GM18498 (cell line): ENCODE results near the gene ABHD3.
"Not testable (repeated sequence)": the region's sequence is repeated elsewhere in the genome, so short reads cannot be mapped to it uniquely, and the experiment has no call there.

Experiments used
- ATAC-seq: cut with Tn5 transposase; IDR thresholded peaks from one replicate; pipeline ENCODE4 v1.9.1; 2021; ENCODE audit warnings: mild to moderate bottlenecking, moderate library complexity; ENCODE audit not compliant: unreplicated experiment

ABHD3 gene

GRCh38 chr18:21706386-21706865 is 1.9 kb upstream of the ABHD3 start:
- ATAC-seq = no peak

- ATAC-seq = no peak
Measured at GRCh38 chr18:21703241-21703820, 1.2 kb downstream of the ABHD3 start.

GRCh38 chr18:21702602-21703001 is 2.0 kb downstream of the ABHD3 start:
- ATAC-seq = no peak

GRCh38 chr18:21701621-21702020 is 3.0 kb downstream of the ABHD3 start:
- ATAC-seq = no peak

- ATAC-seq = no peak
Measured at GRCh38 chr18:21700528-21701075, 4.0 kb downstream of the ABHD3 start.

GRCh38 chr18:21693322-21693721 is 11.3 kb downstream of the ABHD3 start:
- no peak for ATAC-seq

- ATAC-seq = no peak
Measured at GRCh38 chr18:21689736-21690135, 14.8 kb downstream of the ABHD3 start.

GRCh38 chr18:21686282-21687105 is 18.1 kb downstream of the ABHD3 start:
- ATAC-seq = no peak

GRCh38 chr18:21685556-21685981 is 19.0 kb downstream of the ABHD3 start:
- peak; percentile 77 for ATAC-seq

- ATAC-seq = peak; percentile 60
Measured at GRCh38 chr18:21684731-21685130, 19.8 kb downstream of the ABHD3 start.

- ATAC-seq = no peak
Measured at GRCh38 chr18:21682371-21683051, 22.1 kb downstream of the ABHD3 start.

GRCh38 chr18:21680161-21680560 is 24.4 kb downstream of the ABHD3 start:
- ATAC-seq = no peak

- no peak for ATAC-seq
Measured at GRCh38 chr18:21678859-21679258, 25.7 kb downstream of the ABHD3 start.

GRCh38 chr18:21675354-21675753 is 29.2 kb downstream of the ABHD3 start:
- not testable (repeated sequence) for ATAC-seq

GRCh38 chr18:21672521-21673267 is 31.9 kb downstream of the ABHD3 start:
- ATAC-seq = no peak

- no peak for ATAC-seq
Measured at GRCh38 chr18:21669736-21670285, 34.8 kb downstream of the ABHD3 start.

GRCh38 chr18:21664069-21664468 is 40.5 kb downstream of the ABHD3 start:
- no peak for ATAC-seq

GRCh38 chr18:21663578-21663977 is 41.0 kb downstream of the ABHD3 start:
- ATAC-seq = no peak

GRCh38 chr18:21662581-21662980 is 42.0 kb downstream of the ABHD3 start:
- no peak for ATAC-seq

- peak; percentile 50 for ATAC-seq
Measured at GRCh38 chr18:21660078-21660477, 44.5 kb downstream of the ABHD3 start.
